Measurements from ENCODE around the gene SLC7A1.

Gene SLC7A1

DNA sequence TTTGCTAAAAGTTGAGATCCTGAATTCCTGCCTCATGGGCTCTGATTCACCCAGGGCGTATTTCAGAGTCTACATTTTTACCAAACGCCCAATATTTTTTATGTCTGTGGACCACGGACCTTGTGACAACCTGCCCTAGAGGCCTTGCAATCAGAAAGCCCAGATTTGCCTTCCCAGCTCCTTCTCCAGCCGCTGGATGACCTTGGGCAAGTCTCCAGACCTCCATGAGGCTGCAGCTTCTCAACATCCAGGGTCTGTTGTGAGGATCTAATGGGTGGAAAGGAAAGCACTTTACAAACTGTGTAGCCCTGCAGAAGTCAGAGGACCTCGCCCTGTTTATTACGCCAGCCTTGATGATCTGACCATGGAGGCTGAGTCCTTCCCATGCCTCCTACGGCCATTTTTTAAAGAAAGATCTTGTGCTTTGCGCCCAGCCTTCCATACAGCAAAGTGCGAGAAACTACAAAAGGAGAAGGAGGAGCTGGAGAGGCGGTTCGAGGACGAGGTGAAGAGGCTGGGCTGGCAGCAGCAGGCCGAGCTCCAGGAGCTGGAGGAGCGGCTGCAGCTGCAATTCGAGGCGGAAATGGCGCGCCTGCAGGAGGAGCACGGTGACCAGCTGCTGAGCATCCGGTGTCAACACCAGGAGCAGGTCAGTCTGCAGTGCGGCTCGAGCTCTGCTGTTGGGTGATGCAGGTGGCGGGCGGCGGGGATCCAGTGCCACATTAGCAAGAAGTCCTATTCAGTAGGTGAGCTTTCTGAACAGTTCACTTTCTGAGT lies 115.6 kb downstream of the SLC7A1 start:
- no peaks in the 10 kb centered on the region for H3K9me3 ChIP-seq (ENCODE audit: insufficient read depth, low read length)
- no peaks in the 10 kb centered on the region for H3K36me3 ChIP-seq (ENCODE audit: low read length)
- H3K4me2 ChIP-seq (ENCODE audit: low read depth, low read length, poor library complexity, severe bottlenecking): no peak overlapping the region
- H4K20me1 ChIP-seq (ENCODE audit: low read depth, low read length): no peaks in the 10 kb centered on the region
- H3K27me3 ChIP-seq (ENCODE audit: low read length): no peaks in the 10 kb centered on the region
- H3K9ac ChIP-seq (ENCODE audit: low read length): no peak overlapping the region
- H3F3A ChIP-seq (ENCODE audit: insufficient read depth): no peaks in the 10 kb centered on the region
- no peak overlapping the region for H2AFZ ChIP-seq (ENCODE audit: low read depth, low read length, severe bottlenecking)
- no peak for TF ChIP-seq EZH2phosphoT487 (conservative IDR thresholded peaks at IDR 0.05; ENCODE audit: low read length)
- TF ChIP-seq, protein P1, sequence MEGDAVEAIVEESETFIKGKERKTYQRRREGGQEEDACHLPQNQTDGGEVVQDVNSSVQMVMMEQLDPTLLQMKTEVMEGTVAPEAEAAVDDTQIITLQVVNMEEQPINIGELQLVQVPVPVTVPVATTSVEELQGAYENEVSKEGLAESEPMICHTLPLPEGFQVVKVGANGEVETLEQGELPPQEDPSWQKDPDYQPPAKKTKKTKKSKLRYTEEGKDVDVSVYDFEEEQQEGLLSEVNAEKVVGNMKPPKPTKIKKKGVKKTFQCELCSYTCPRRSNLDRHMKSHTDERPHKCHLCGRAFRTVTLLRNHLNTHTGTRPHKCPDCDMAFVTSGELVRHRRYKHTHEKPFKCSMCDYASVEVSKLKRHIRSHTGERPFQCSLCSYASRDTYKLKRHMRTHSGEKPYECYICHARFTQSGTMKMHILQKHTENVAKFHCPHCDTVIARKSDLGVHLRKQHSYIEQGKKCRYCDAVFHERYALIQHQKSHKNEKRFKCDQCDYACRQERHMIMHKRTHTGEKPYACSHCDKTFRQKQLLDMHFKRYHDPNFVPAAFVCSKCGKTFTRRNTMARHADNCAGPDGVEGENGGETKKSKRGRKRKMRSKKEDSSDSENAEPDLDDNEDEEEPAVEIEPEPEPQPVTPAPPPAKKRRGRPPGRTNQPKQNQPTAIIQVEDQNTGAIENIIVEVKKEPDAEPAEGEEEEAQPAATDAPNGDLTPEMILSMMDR (IDR thresholded peaks at IDR 0.05; ENCODE audit: insufficient read depth, low read length, poor library complexity, severe bottlenecking): no peak
- H3K4me3 ChIP-seq (ENCODE audit: insufficient read depth, low read length, poor library complexity, severe bottlenecking): no peak overlapping the region
- H3K79me2 ChIP-seq (ENCODE audit: insufficient read depth, low read length): no peaks in the 10 kb centered on the region
- no peak overlapping the region for H3K27ac ChIP-seq (ENCODE audit: low read depth, low read length)
- no peaks in the 10 kb centered on the region for H3K9me2 ChIP-seq (replicated peaks; ENCODE audit: insufficient read depth, low read length)

DNA sequence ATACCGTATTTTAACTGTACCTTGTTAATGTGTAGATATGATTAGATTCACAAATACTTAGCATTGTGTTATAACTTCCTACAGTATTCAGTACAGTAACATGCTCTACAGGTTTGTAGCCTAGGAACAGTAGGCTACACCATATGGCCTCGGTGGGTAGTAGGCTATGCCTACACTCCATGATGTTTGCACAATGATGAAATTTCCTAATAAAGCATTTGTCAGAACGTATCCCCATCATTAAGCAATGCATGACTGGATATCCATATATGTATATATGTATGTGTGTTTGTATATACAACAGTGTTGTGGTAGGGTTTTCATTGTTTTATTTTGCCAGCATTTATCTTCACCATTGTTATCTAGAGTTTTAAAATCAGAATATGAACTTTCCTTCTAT lies 119.4 kb downstream of the SLC7A1 start:
- Histone ChIP-seq H4K20me1 (ENCODE audit: low read depth, low read length) (no peaks in the 10 kb centered on the region), H3K9me2 (replicated peaks; ENCODE audit: insufficient read depth, low read length) (no peaks in the 10 kb centered on the region), H3F3A (ENCODE audit: insufficient read depth) (no peaks in the 10 kb centered on the region), H3K4me2 (ENCODE audit: low read depth, low read length, poor library complexity, severe bottlenecking) (no peak overlapping the region), H3K27ac (ENCODE audit: low read depth, low read length) (no peak overlapping the region), H3K9me3 (ENCODE audit: insufficient read depth, low read length) (no peaks in the 10 kb centered on the region), H3K9ac (ENCODE audit: low read length) (no peak overlapping the region), H3K4me3 (ENCODE audit: insufficient read depth, low read length, poor library complexity, severe bottlenecking) (no peak overlapping the region), H3K27me3 (ENCODE audit: low read length) (no peaks in the 10 kb centered on the region), H3K79me2 (ENCODE audit: insufficient read depth, low read length) (no peaks in the 10 kb centered on the region), H3K36me3 (ENCODE audit: low read length) (no peaks in the 10 kb centered on the region), H2AFZ (ENCODE audit: low read depth, low read length, severe bottlenecking) (no peak overlapping the region)
- no peak for TF ChIP-seq EZH2phosphoT487 (conservative IDR thresholded peaks at IDR 0.05; ENCODE audit: low read length)
- TF ChIP-seq, protein P1 (IDR thresholded peaks at IDR 0.05; ENCODE audit: insufficient read depth, low read length, poor library complexity, severe bottlenecking): no peak

DNA sequence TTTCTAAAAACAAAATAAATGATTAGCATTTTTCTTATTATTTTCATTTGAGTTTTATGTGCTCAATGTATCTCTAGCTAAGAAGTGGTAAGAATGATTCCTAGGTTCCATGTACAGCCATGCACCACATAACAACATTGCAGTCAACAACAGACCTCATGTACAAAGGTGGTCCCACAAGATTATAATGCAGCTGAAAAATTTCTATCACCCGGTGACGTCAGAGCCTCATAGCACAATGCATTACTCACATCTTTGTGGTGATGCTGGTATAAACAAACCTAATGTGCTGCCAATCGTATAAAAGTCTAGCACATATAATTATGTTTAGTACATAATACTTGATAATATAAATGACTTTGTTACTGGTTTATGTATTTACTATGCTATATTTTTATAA lies 120.5 kb downstream of the SLC7A1 start:
- Histone ChIP-seq H3K27ac (ENCODE audit: low read depth, low read length) (no peak overlapping the region), H3K4me3 (ENCODE audit: insufficient read depth, low read length, poor library complexity, severe bottlenecking) (no peak overlapping the region), H3F3A (ENCODE audit: insufficient read depth) (no peaks in the 10 kb centered on the region), H2AFZ (ENCODE audit: low read depth, low read length, severe bottlenecking) (no peak overlapping the region), H3K4me2 (ENCODE audit: low read depth, low read length, poor library complexity, severe bottlenecking) (no peak overlapping the region), H3K9me3 (ENCODE audit: insufficient read depth, low read length) (no peaks in the 10 kb centered on the region), H3K27me3 (ENCODE audit: low read length) (no peaks in the 10 kb centered on the region), H3K9me2 (replicated peaks; ENCODE audit: insufficient read depth, low read length) (no peaks in the 10 kb centered on the region), H3K79me2 (ENCODE audit: insufficient read depth, low read length) (no peaks in the 10 kb centered on the region), H3K36me3 (ENCODE audit: low read length) (no peaks in the 10 kb centered on the region), H4K20me1 (ENCODE audit: low read depth, low read length) (no peaks in the 10 kb centered on the region), H3K9ac (ENCODE audit: low read length) (no peak overlapping the region)
- TF ChIP-seq, protein P1 (IDR thresholded peaks at IDR 0.05; ENCODE audit: insufficient read depth, low read length, poor library complexity, severe bottlenecking): no peak
- TF ChIP-seq EZH2phosphoT487 (conservative IDR thresholded peaks at IDR 0.05; ENCODE audit: low read length): no peak
